ENCODE data around the gene KRT85. TPM values are rescaled to one million over a fixed set of nuclear protein-coding genes. Genes with fewer than 3 reads are reported as not detected.

KRT85 gene
- polyA plus RNA-seq, 1 donor (not counting 4 experiments of a cell fraction or from before 2014, with no cell fraction given), result not detected

- no peak overlapping the region for H3K4me2 ChIP-seq (ENCODE audit: control insufficient read depth, extremely low read depth, insufficient read depth, low read depth, low read length)
- no peak overlapping the region for H3K9ac ChIP-seq (ENCODE audit: control insufficient read depth, extremely low read depth, insufficient read depth, low read length)
- H4K20me1 ChIP-seq (ENCODE audit: control insufficient read depth, extremely low read depth, insufficient read depth, low read length), result no peaks in the 10 kb centered on the region
- no peaks in the 10 kb centered on the region for H3K9me1 ChIP-seq (ENCODE audit: control insufficient read depth, extremely low read depth, insufficient read depth, low read length)
- H3K27ac ChIP-seq (ENCODE audit: control insufficient read depth, insufficient read depth, low read length), result no peak overlapping the region
- no peak for DNase-seq (ENCODE audit: low read depth, low spot score)
- H3K4me1 ChIP-seq (ENCODE audit: control insufficient read depth, extremely low read depth, insufficient read depth, low read length), result no peaks in the 10 kb centered on the region
- TF ChIP-seq EZH2 (IDR thresholded peaks at IDR 0.05; ENCODE audit: low read length), result no peak
- TF ChIP-seq, protein P1, sequence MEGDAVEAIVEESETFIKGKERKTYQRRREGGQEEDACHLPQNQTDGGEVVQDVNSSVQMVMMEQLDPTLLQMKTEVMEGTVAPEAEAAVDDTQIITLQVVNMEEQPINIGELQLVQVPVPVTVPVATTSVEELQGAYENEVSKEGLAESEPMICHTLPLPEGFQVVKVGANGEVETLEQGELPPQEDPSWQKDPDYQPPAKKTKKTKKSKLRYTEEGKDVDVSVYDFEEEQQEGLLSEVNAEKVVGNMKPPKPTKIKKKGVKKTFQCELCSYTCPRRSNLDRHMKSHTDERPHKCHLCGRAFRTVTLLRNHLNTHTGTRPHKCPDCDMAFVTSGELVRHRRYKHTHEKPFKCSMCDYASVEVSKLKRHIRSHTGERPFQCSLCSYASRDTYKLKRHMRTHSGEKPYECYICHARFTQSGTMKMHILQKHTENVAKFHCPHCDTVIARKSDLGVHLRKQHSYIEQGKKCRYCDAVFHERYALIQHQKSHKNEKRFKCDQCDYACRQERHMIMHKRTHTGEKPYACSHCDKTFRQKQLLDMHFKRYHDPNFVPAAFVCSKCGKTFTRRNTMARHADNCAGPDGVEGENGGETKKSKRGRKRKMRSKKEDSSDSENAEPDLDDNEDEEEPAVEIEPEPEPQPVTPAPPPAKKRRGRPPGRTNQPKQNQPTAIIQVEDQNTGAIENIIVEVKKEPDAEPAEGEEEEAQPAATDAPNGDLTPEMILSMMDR (optimal IDR thresholded peaks at IDR 0.05 in 1 of 3, IDR thresholded peaks at IDR 0.05 in 1 of 3, conservative IDR thresholded peaks at IDR 0.05 in 1 of 3; ENCODE audit: extremely low read depth in 1 of 3, insufficient read depth in 2 of 3, low read length in 3 of 3), result no peak
- no peak overlapping the region for H2AFZ ChIP-seq (ENCODE audit: control insufficient read depth, low read length)
- dilution Hi-C loops (cut with MboI; ENCODE audit: extremely low pct_ligation_motif_present, low sequenced_read_pairs), result no loop called here
- no peaks in the 10 kb centered on the region for H3K36me3 ChIP-seq (ENCODE audit: control insufficient read depth in 2 of 2, extremely low read depth in 1 of 2, insufficient read depth in 2 of 2, low read length in 2 of 2)
- FAIRE-seq, result no peak
- H3K79me2 ChIP-seq (ENCODE audit: control insufficient read depth, insufficient read depth, low read length), result no peaks in the 10 kb centered on the region
- H3K4me3 ChIP-seq (ENCODE audit: control insufficient read depth in 2 of 3, extremely low read depth in 1 of 3, insufficient read depth in 2 of 3, low read depth in 1 of 3, low read length in 3 of 3), result no peak overlapping the region
- H3K9me3 ChIP-seq (ENCODE audit: control insufficient read depth, low read depth, low read length), result no peaks in the 10 kb centered on the region
- peaks cover 2% of the 10 kb centered on the region for H3K27me3 ChIP-seq (ENCODE audit: control insufficient read depth, extremely low read depth, insufficient read depth, low read length)
These were observed 36.3 kb upstream of the KRT85 start for GRCh38 chr12:52403561-52403960.

DNA sequence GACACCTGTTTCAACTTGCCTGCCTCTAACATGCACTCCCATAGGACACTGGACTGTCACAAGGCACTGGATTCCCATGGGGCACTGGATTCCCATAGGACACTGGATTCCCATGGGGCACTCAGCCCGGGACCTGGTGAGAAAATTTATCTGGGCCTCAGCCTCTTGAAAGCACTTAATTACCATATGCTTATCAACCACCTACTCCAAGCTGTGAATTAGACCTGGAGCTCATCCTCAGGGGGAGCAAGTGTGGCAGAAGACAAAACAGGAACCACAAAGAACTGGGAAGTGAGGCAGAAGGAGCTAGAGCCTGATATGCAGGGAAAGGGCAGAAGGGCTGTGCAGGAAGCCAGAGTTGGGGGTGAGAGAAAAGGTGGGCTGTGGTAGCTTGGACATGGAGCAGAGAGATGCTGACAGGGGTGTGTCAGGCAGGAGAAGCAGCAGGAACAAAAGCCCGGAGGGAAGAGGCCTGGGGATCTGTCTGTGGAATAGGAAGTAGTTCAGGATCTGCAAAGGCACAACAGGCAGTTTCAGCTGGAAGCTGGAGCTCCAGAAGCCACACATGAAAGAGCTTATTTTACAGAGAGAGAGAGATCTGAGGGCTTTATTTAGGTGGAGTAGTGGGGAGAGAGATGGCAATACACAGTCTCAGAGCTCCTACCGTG lies 35.7 kb upstream of the KRT85 start:
- Histone ChIP-seq H3K9ac (ENCODE audit: control insufficient read depth, extremely low read depth, insufficient read depth, low read length) (no peak overlapping the region), H3K4me1 (ENCODE audit: control insufficient read depth, extremely low read depth, insufficient read depth, low read length) (no peaks in the 10 kb centered on the region), H3K4me3 (ENCODE audit: control insufficient read depth in 2 of 3, extremely low read depth in 1 of 3, insufficient read depth in 2 of 3, low read depth in 1 of 3, low read length in 3 of 3) (no peak overlapping the region), H3K36me3 (ENCODE audit: control insufficient read depth in 2 of 2, extremely low read depth in 1 of 2, insufficient read depth in 2 of 2, low read length in 2 of 2) (no peaks in the 10 kb centered on the region), H3K27me3 (ENCODE audit: control insufficient read depth, extremely low read depth, insufficient read depth, low read length) (no peaks in the 10 kb centered on the region), H3K79me2 (ENCODE audit: control insufficient read depth, insufficient read depth, low read length) (no peaks in the 10 kb centered on the region), H4K20me1 (ENCODE audit: control insufficient read depth, extremely low read depth, insufficient read depth, low read length) (no peaks in the 10 kb centered on the region), H3K9me1 (ENCODE audit: control insufficient read depth, extremely low read depth, insufficient read depth, low read length) (no peaks in the 10 kb centered on the region), H2AFZ (ENCODE audit: control insufficient read depth, low read length) (no peak overlapping the region), H3K9me3 (ENCODE audit: control insufficient read depth, low read depth, low read length) (no peaks in the 10 kb centered on the region), H3K4me2 (ENCODE audit: control insufficient read depth, extremely low read depth, insufficient read depth, low read depth, low read length) (no peak overlapping the region), H3K27ac (ENCODE audit: control insufficient read depth, insufficient read depth, low read length) (no peak overlapping the region)
- no peak for DNase-seq (ENCODE audit: low read depth, low spot score)
- dilution Hi-C loops (cut with MboI; ENCODE audit: extremely low pct_ligation_motif_present, low sequenced_read_pairs), result no loop called here
- TF ChIP-seq, protein P1 (optimal IDR thresholded peaks at IDR 0.05 in 1 of 3, IDR thresholded peaks at IDR 0.05 in 1 of 3, conservative IDR thresholded peaks at IDR 0.05 in 1 of 3; ENCODE audit: extremely low read depth in 1 of 3, insufficient read depth in 2 of 3, low read length in 3 of 3), result no peak
- no peak for TF ChIP-seq EZH2 (IDR thresholded peaks at IDR 0.05; ENCODE audit: low read length)
- no peak for FAIRE-seq

All from keratinocyte (primary cell).